IPS DF 4.7 (cell line): ENCODE results near the gene BCAS3.

Source experiments
- DNase-seq: peaks from one replicate; pipeline ENCODE4 v3.0.0-alpha.2; 2013; ENCODE audit warnings: low spot score; ENCODE audit errors: extremely low read depth

BCAS3 gene

DNA sequence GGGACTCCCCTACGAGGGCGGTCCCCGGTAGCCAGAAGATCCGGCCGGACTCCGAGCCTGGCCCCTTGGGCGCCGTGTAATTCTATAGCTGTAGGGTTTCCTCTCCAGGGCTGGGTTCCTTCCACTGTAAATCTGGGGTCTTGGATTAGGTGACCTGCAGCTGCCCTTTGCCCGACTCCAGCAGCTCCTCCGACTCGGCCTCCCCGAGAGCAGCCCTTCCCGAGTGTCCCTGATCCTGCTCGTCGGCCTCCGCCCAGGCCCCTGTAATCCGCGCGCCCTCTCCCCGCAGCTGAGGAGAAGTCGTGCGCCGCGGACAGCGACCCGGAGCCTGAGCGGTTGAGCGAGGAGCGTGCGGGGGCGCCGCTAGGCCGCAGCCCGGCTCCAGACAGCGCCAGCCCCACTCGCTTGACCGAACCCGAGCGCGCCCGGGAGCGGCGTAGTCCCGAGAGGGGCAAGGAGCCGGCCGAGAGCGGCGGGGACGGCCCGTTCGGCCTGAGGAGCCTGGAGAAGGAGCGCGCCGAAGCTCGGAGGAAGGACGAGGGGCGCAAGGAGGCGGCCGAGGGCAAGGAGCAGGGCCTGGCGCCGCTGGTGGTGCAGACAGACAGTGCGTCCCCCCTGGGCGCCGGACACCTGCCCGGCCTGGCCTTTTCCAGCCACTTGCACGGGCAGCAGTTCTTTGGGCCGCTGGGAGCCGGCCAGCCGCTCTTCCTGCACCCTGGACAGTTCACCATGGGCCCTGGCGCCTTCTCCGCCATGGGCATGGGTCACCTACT, 727.4 kb downstream of the BCAS3 start:
- DNase-seq, result no peak

DNA sequence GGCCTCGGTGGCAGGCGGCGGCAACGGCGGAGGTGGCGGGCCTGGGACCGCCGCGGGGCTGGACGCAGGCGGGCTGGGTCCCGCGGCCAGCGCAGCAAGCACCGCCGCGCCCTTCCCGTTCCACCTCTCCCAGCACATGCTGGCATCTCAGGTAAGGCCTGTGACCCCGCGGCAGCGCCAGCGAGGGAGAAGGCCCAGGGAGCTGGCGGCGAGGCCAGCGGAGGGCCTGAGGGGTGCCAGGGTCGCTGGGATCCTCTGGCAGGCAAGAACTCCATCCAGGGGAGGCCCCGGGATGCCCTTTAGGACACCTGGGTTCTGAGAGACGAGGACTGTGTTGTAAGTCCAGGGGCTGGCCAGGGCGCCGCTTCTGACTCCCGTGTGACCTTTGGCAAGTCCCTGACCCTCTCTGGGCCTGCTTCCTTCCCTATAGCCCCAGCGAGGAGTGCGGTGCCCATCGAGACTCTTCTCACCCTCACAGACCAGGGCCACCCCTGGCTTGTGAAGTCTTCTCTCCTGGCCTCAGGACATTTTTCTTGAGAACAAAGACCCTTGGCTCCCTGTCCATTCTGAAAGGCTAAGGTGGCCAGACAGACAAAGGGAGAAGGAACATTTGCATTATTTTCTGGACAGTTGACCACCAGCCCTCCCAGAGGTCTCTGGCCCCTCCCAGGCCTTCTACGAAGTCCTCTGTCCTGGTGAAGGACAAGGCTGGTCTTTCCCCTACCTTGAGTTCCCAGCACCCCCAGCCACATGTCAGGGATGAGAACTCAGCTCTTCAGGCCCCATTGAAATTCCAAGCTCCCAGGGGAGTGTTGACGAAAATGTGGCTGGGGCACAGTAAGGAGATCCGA, 728.3 kb downstream of the BCAS3 start:
- DNase-seq, result no peak

DNA sequence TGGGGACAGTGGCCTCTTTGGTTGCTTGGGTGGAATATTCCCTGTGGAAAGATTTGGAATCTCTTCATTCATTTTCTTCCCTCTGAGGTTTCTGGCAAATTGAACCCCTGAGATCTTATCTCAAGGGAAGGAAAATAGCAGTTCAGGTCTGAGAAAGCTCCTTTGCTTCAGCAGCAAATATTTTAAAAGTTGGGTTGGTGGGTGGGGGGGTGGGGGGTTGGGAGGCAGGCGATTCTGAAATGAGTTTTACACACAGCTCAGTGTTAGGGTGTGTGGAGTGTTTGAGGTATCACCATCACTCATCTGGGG, 728.8 kb downstream of the BCAS3 start:
- DNase-seq, result no peak

DNA sequence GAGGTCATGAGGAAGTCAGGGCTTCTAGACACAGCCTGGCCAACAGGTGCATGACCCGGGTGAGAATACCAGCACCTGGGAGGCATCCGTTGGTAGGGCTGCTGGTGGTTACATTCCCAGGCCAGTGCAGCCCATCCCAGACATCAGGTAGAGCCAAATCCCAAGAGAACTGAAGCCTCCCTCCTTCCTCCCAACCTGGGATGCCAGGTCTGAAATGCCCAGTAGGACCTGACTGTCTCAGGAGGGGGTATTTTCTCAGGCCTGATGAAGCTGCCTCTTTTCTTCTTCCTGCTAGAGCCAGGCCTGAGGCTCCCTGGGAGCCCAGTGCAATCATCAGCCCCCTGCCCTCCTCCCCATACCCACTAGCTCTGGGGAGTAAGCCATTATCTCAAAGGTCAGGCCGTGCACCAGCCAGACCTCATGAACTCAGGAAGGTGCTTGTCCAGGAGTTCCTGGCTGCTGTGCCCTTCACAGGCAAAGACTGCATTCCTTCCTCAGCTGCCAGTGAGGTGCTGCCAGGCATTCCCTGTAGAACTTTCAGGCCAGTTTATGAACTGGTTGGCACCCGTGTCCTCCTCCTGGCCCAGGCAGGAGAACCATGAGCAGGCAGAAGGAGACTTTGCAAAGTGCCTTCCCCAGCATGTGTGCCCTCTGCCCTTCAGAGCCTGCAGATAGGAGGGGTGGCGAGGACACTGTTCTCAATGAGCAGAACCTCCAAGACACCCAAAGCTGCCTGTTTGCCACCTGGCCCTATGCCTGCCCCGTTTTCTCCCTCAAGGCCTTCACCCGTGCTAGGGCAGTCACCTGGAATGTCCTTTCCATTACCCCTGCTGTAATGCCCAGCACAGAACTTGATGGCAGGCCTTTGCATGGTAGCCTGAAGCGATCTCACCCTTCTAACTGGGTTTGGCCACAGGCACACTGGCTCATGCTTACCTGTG, 729.6 kb downstream of the BCAS3 start:
- DNase-seq, result no peak

DNA sequence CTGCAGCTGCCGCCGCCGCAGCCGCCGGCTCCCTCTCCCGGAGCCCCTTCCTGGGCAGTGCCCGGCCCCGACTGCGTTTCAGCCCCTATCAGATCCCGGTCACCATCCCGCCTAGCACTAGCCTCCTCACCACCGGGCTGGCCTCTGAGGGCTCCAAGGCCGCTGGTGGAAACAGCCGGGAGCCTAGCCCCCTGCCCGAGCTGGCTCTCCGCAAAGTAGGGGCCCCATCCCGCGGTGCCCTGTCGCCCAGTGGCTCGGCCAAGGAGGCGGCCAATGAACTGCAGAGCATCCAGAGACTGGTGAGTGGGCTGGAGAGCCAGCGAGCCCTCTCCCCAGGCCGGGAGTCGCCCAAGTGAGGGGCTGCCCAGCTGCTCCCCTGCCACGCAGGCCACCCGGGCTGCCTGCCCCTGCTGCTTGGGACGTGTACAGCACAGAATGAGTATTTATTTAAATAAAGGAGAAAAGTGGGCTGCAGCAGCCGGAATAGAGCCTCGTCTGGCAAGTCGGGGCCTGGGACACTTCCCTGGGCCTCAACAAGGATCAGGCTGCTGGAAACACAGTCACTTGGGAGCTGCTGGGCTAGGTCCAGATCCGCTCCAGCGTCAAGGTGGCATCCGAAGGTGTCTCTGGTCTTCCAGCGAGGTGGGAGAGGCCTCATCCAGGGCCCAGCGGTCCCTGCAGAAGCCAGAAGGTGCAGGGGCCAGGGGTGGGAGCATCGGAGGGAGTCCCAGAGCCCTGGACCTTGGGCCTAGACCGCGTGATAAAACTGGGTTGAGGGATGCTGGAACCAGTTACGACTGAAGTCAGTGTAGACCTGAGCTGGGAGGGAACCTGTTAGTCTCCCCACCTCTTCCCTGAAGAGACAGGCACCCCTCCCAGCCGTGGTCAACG, 730.7 kb downstream of the BCAS3 start:
- DNase-seq, result no peak

DNA sequence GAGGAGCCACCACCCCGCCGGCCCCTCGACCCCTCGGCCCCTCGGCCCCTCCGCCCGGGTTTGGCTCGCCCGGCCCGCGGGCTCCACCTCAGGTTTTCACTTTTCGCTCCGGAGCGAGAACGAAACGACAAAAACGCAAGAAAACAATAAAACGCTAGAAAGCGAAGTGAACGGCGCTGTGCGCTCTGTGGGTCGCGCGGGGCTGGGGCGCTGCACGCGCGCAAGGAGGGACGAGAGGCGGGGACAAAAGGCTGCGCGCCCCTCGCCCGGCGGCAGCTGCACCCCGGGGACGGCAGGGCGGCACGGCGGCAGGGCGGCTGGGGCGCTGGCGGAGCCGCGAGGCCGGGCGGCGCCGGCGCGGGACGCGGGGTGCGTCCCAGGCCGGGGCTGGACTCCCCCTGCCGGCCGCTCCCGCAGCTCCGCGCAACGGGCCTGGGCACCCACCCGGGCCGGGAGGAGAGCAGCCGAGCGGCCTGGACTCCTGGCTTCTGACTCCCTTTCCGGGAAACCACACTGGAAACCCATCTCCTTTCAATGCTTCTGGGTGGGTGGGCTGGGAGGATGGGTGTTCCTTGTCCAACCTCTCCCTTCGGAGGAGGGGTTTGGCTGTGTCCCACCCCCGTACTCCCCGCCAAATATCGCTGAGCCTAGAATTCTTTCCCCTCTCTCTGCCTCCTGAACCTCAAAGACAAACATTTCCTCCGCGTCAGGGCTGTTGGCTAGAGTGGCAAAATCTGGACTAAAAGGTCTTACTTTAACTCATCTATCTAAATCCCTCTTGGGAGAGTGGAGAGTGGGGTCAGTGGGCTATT, 731.9 kb downstream of the BCAS3 start:
- no peak for DNase-seq

DNA sequence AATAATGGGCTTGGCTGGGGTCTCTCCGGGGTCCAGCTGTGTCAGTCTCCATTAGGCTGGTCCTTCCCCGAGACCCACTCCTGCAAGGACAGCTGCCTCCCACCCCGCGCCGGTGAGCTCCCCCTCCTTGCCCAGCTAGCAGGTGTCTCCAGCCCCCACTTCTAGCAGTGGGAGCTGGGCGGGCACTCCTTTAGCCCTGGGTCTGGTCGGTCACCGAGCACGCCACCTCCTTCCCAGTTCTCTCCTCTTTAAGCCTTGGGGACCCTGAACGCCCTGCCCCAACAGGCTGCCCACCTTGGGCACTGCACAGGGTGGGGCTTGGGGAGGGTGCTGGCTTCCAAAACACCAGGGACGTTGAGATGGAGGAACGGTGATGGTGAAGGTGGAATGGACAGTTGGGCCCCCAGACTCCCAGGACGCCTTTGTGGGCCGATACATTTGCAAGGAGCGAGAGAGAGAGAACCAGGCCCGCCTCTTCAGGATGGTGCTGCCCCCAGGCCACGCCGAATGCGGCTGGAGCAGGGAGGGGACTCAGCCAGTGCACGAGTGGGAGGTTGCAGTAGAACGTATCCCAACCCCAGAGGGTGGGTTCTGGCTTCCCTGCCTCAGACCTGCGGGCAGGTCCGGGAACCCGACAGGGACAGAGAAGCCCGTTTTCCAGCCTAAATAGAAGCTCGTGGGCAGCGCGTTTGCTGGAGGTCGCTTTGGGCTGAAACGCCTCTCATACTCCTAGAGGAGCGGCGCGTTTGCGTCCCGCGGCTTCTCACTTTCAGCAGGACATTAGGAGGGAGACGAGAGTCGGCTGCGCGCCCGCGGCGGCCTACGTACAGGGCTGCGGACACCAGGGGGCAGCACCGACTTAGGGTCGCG, 732.7 kb downstream of the BCAS3 start:
- DNase-seq, result no peak

DNA sequence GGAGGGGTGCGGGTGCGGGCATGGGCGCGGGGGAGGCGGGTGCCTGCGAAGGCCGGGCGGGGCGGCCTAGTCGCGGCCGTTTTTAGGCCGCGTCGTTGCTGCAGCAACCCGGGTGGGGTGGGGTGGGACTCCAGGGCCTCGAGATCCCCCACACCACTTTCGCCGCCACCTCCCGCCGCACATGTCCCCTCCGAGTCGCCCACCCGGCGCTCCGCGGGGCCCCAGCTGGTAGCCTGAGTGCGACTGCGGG, 733.3 kb downstream of the BCAS3 start:
- DNase-seq, result no peak

DNA sequence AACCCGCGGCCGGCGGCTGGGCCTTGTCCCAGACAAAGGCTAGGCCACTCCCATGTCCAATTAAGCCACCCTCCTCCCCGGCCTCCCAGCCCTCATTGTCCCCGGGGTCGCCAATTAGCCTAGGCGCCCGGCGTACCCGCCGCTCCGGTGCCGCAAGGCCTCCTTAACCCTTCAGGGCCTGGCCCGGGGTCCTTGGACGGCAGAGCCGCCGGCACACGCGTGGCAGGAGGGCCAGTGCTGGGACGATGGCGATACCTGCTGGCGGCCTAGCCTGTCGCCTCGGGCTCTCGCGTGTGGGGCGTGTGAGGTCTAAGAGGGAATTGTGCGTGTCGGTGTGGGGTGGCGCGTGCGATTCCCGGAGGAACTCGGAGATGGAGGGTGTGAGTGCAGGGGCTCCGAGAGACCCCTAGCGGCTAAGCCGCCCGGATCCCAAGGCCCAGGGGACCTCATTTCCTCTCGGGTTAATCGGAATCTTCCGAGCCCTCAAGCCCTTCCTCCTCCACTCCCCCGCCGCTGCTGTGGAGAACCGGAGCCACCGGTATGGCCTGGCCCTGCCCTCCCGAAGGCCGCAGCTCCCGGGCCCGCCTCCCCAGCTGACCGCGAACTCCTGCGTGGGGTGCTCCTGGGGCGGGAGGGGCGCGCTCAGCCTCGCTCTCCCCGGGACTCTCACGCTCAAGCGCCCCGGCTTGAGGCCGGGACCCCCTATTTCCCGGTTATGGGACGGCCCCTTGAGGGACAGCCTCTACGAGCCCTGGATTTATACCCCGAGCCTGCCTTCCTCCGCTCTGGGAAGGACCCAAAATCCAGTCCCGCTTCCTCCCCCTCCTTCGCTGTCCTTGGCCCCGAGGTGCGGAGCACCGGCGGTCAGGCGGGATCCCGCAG, 733.9 kb downstream of the BCAS3 start:
- no peak for DNase-seq

DNA sequence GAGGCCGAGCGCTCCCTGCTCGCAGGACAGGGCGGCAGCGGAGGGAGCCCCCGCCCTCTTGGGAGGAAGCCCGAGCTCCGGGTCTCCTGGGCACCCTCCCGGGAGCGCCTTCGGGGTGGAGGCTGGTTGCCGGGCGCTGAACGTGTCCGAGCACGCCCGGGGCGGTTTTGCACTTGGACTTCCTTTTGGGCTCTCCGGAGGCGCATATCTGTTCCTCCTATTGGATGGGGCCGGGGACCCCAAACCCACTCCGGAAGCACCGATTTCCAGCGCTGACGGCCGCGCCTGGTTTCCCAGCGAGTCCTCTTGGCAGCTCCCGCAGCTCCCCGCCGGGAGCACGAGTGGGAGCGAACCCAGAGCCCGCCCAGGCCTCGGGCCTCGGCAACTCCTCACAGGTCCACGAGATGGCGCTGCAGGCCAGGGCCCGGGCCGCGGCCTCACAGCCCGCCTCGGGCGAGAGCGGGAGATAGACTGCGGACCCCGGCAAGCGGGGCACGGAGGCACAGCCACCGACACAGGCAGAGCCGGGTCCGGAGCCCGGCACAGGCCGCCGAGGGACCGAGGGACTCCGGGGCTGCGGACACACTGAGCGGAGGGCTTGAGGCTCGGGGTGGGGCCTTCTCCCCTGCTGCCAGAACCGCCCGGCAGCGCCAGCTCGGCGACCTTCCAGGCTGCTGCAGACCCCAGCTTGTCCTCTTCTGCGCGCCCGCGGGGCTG, 734.6 kb downstream of the BCAS3 start:
- no peak for DNase-seq

DNA sequence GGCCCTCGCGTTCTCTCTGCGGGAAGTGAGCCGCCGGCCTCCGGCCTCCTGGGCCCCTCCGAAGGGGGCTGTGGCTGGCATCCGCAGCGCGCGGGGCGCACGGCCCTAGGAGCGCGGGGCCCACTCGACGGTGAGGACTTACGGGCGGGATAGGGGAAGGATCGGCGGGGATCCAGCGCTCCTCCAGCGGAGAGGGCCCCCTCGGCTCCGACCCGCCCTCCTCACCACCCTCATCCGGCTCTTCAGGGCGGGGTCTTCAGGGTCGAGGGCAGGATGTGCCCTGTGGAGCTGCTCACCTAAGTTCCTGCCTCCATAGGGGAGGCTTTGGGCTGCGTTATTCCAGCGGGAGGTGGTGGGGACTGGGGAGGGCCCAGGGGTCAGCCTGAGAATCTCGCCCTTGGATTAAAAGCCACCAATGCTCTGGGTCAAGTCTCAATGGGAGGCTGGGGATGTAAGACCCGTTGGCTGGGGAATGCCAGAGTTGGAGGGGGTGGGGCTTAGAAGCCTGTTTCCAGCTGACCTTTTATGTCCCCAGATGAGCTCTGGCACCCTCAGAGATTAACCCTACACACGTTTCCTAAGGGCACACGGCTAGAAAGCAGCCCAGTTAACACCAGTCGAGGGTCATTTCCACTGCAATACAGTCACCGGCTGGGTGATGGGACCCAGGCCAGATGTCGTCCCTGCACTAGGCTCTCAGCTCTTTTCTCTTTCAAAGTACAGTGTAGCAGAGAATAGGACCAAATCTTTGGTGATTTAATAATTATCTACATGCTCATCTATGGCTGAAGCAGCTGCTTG, 735.4 kb downstream of the BCAS3 start:
- DNase-seq, result no peak

DNA sequence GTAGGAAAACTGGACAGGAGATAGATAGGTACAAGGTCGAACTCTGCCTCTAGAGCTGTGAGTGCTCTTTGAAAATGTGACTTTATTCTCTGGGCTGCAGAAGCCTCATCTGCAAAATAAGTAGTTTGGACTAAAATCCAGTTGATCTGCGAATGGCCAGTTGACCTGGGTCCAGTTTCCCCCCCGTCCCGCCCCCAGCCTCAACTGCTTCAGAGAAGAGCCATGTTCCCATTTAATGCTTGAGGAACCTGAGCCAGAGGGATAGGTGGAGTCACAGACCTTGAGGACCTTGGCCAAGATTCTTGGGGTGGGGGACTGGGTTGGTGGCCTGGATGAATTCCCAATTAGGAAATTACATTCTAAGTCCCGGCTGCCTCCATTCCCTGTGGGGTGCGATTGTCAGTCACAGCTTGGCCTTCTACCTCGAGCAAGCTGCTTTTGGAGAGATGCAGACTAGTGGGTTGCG, 736.0 kb downstream of the BCAS3 start:
- DNase-seq, result no peak

DNA sequence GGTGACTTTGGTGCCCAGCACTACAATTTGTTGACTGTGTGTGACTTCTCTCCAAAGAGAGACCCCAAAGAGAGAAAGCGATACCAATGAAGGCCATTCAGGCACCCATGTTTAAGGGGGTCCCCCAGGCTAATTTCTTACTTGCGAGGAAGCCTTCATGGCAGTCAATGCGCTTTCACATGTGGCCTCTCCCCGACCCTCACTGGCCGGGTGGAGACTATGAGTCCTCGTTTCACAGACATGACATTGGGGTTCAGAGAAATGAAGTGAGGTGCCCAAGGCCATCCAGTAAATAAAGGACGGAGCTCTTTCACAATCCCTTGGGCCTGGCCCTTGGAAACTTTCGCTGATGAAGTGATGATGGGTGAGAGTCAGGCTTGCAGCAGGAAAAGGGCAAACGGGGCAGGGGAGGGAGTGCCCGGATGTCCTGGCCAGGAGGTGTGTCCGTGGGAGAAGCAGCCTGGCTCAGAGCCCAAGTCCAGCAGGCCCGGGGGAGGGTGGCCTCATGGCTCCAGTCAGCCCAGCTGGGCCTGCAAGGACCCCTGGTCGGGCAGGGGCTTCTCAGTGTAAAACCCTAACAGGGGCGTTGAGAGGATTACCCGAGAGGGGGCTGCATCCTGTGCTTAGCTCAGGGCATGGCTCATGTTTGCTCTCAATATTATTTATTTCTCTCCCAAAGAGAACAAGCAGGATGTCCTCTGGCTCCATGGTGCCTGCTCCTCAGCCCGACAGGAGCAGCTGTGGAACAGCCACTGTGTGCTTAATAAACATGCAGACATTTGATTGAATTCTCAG, 736.7 kb downstream of the BCAS3 start:
- no peak for DNase-seq

DNA sequence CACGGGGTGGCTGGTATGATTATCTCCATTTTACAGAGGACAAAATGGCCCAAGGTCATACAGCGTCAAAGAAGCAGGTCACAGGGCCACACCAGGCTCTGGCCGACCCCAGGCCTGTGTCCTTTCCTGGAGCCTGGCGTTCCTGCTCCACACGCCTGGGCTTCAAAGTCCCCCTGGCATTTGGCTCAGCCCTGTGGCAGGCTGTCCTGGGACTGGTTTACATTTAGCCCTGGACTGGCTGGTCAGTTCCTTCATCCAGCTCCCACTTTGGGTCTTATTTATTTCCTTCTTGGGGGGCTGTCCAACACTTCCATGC, 737.2 kb downstream of the BCAS3 start:
- DNase-seq, result no peak

DNA sequence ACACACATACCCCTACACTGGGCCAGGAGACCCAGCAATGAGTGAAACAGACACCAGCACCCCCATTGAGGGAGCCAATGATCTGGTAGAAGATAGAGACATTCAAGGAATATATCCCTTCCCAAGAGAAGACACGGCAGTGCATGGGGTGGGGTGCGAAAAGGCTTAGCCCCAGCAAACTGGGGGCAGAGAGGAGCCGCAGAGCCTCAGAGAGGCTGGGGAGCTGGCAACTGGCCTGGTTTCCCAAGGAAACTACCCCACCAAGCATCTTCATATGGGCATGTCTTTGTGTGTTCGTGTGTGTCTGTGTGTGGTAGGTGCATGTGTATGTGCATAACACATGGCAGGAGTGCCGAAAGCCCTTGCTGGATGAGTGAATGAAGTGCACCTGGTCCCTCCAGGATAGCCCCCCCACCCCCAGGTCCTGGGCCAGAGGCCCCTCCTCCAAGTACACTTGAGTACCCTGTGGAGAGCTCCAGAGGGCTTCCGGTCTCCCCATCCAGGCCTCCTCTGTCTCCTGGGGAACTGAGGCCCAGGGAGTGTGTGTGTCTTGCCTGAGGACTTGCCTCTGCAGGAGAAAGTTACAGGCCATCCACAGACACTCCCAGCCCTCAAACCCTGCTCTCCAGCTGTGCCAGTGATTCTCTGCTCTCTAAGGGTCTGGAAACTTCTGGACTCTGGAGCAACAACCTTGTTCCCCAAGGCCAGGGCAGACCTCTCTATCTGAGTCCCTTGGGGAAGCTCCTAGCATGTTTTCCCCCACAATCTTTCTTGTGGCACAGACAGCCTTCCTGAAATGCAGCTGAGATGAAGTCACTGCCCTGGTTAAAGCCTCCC, 737.9 kb downstream of the BCAS3 start:
- no peak for DNase-seq
